HepG2 (cell line): ENCODE results near the gene RHBDL1. TPM values are rescaled to one million over a fixed set of nuclear protein-coding genes. Genes with fewer than 3 reads are reported as not detected.

Source experiments
- ADNP ChIP-seq: sonication (generic); formaldehyde crosslinking; IDR thresholded peaks from 2 replicates; pipeline ENCODE4 v1.4.0; 2020; ENCODE audit warnings: missing genetic modification reagents
- ARNTL ChIP-seq: sonication (generic); formaldehyde crosslinking; IDR thresholded peaks from 2 replicates; pipeline ENCODE4 v1.4.0; 2020; ENCODE audit warnings: mild to moderate bottlenecking, missing genetic modification reagents
- CCDC6 ChIP-seq: sonication (generic); formaldehyde crosslinking; IDR thresholded peaks from 2 replicates; pipeline ENCODE4 v1.8.1; 2022; ENCODE audit warnings: mild to moderate bottlenecking, missing genetic modification reagents, moderate library complexity
- CSRNP2 ChIP-seq: sonication (generic); formaldehyde crosslinking; conservative IDR thresholded peaks from 2 replicates; pipeline ENCODE4 v1.8.0; 2022; ENCODE audit warnings: low read depth, missing genetic modification reagents
- ETS1 ChIP-seq: sonication (generic); formaldehyde crosslinking; IDR thresholded peaks from 2 replicates; pipeline ENCODE4 v1.4.0; 2020; ENCODE audit warnings: missing genetic modification reagents
- FOSL2 ChIP-seq: sonication (generic); formaldehyde crosslinking; IDR thresholded peaks from 2 replicates; pipeline ENCODE4 v1.4.0; 2020; ENCODE audit warnings: missing genetic modification reagents
- GTF2F1 ChIP-seq: fragments of 150-350 bp; IDR thresholded peaks from 2 replicates; pipeline ENCODE4 v1.6.1; 2014; ENCODE audit warnings: low read length
- IRF1 ChIP-seq: sonication (generic); formaldehyde crosslinking; IDR thresholded peaks from 2 replicates; pipeline ENCODE4 v1.4.0; 2020; ENCODE audit warnings: low read depth, mild to moderate bottlenecking, missing genetic modification reagents
- ISL2 ChIP-seq: sonication (generic); formaldehyde crosslinking; IDR thresholded peaks from 2 replicates; pipeline ENCODE4 v1.5.0; 2020; ENCODE audit warnings: missing genetic modification reagents
- KDM5B ChIP-seq: sonication (generic); formaldehyde crosslinking; IDR thresholded peaks from 2 replicates; pipeline ENCODE4 v1.4.0; 2020; ENCODE audit warnings: missing genetic modification reagents, mild to moderate bottlenecking, borderline replicate concordance
- MYPOP ChIP-seq: sonication (generic); formaldehyde crosslinking; IDR thresholded peaks from 2 replicates; pipeline ENCODE4 v1.8.1; 2023; ENCODE audit warnings: mild to moderate bottlenecking, moderate library complexity, missing genetic modification reagents
- NR3C1 ChIP-seq: sonication (generic); formaldehyde crosslinking; IDR thresholded peaks from 2 replicates; pipeline ENCODE4 v1.4.0; 2020; ENCODE audit warnings: missing genetic modification reagents
- POGZ ChIP-seq: sonication (generic); formaldehyde crosslinking; IDR thresholded peaks from 2 replicates; pipeline ENCODE4 v1.4.0; 2020; ENCODE audit warnings: mild to moderate bottlenecking, missing genetic modification reagents
- SP4 ChIP-seq: sonication (generic); formaldehyde crosslinking; IDR thresholded peaks from 2 replicates; pipeline ENCODE4 v1.8.1; 2023; ENCODE audit warnings: mild to moderate bottlenecking, missing genetic modification reagents
- WIZ ChIP-seq: sonication (generic); formaldehyde crosslinking; IDR thresholded peaks from 2 replicates; pipeline ENCODE4 v1.5.1; 2020; ENCODE audit warnings: mild to moderate bottlenecking, missing genetic modification reagents
- YEATS2 ChIP-seq: sonication (generic); formaldehyde crosslinking; IDR thresholded peaks from 2 replicates; pipeline ENCODE4 v1.4.0; 2020; ENCODE audit warnings: missing genetic modification reagents, borderline replicate concordance
- YY1 ChIP-seq: IDR thresholded peaks from 2 replicates; pipeline ENCODE4 v1.6.1; 2011; ENCODE audit warnings: low read length, low read depth, moderate library complexity, mild to moderate bottlenecking; ENCODE audit not compliant: insufficient read depth, insufficient replicate concordance
- ZMYM3 ChIP-seq: sonication (generic); formaldehyde crosslinking; IDR thresholded peaks from 2 replicates; pipeline ENCODE4 v1.5.1; 2020; ENCODE audit warnings: mild to moderate bottlenecking, missing genetic modification reagents
- ZNF274 ChIP-seq: sonication (generic); formaldehyde crosslinking; IDR thresholded peaks from 2 replicates; pipeline ENCODE4 v1.5.1; 2020; ENCODE audit warnings: mild to moderate bottlenecking, missing genetic modification reagents
- ZNF3 ChIP-seq: IDR thresholded peaks from 2 replicates; pipeline ENCODE4 v1.7.0; 2017; ENCODE audit warnings: inconsistent platforms
- ZNF749 ChIP-seq: sonication (generic); formaldehyde crosslinking; IDR thresholded peaks from 2 replicates; pipeline ENCODE4 v1.8.0; 2022; ENCODE audit warnings: mild to moderate bottlenecking, missing genetic modification reagents, moderate library complexity, borderline replicate concordance
- ZNF770 ChIP-seq: sonication (generic); formaldehyde crosslinking; IDR thresholded peaks from 2 replicates; pipeline ENCODE4 v1.5.0; 2020; ENCODE audit warnings: mild to moderate bottlenecking, missing genetic modification reagents
- ZNF775 ChIP-seq: sonication (generic); formaldehyde crosslinking; IDR thresholded peaks from 2 replicates; pipeline ENCODE4 v1.4.0; 2020; ENCODE audit warnings: missing genetic modification reagents, mild to moderate bottlenecking, moderate library complexity, borderline replicate concordance
- polyA plus RNA-seq, 8 experiments: library from polyadenylated mRNA; depleted of rRNA in 3 of 8; stranded (reverse) in 7 of 8; unstranded in 1 of 8; fragments of >200 nt; fragmentation: Illumina TruSeq in 4 of 8; extraction: Trizol in 4 of 8; gene quantifications; 2 replicates each; pipeline versions ENCODE4 v1.2.1 to v1.2.3, GENCODE V29; 2011 to 2016; ENCODE audit warnings: low read depth in 4 of 8, missing spikeins in 1 of 8, mixed read lengths in 1 of 8; ENCODE audit not compliant: insufficient read depth in 1 of 8
- total RNA-seq, 5 experiments: library from RNA; depleted of rRNA; stranded (reverse); fragments of >200 nt; fragmentation: Illumina TruSeq; extraction: Trizol; gene quantifications; 2 replicates each; pipeline ENCODE4 v1.2.3, GENCODE V29; 2016; ENCODE audit warnings: low read depth in 1 of 5

The RHBDL1 gene
- total and polyA plus RNA-seq, 2 of the 13 experiments (the other 11 are each of a cell fraction or from before 2014, with no cell fraction given), result 1.8 to 3.8 TPM

GRCh38 chr16:648781-649589 lies 26.5 kb upstream of the RHBDL1 start, which contains the start of gene WDR90 (continued):
- peak; percentile 93 for TF ChIP-seq ZNF770 (CRISPR knock-in tag)
- no peak; the same call in 1 of the 2 replicates for TF ChIP-seq ZNF775 (CRISPR knock-in tag)
- TF ChIP-seq GTF2F1, result no peak
- TF ChIP-seq ZMYM3, result no peak
- no peak for TF ChIP-seq ADNP (CRISPR knock-in tag)
- no peak for TF ChIP-seq IRF1 (CRISPR knock-in tag)
- peak; percentile 81 for TF ChIP-seq YEATS2
- peak; percentile 67; the same call in 1 of the 2 replicates for TF ChIP-seq SP4 (CRISPR knock-in tag)
- TF ChIP-seq CCDC6, result peak; percentile 90; the same call in 1 of the 2 replicates
- TF ChIP-seq NR3C1 (CRISPR knock-in tag), result no peak
- TF ChIP-seq ZNF3 (CRISPR knock-in tag), result no peak
- peak; percentile 41 for TF ChIP-seq FOSL2 (CRISPR knock-in tag)
- peak; percentile 97 for TF ChIP-seq KDM5B (CRISPR knock-in tag)
- peak; percentile 98 for TF ChIP-seq YY1
- TF ChIP-seq MYPOP (CRISPR knock-in tag), result peak; percentile 91
- TF ChIP-seq POGZ (CRISPR knock-in tag), result peak; percentile 92
- TF ChIP-seq ISL2 (CRISPR knock-in tag), result peak; percentile 57
- no peak for TF ChIP-seq CSRNP2
- peak; percentile 56 for TF ChIP-seq ZNF274 (CRISPR knock-in tag)
- peak; percentile 63; the same call in 1 of the 2 replicates for TF ChIP-seq ARNTL (CRISPR knock-in tag)
- no peak for TF ChIP-seq ETS1 (CRISPR knock-in tag)
- TF ChIP-seq WIZ (CRISPR knock-in tag), result no peak; the same call in 1 of the 2 replicates
- TF ChIP-seq ZNF749 (CRISPR knock-in tag), result no peak
